AG04450 (cell line): ENCODE results near the gene YJU2. TPM values are rescaled to one million over a fixed set of nuclear protein-coding genes. Genes with fewer than 3 reads are reported as not detected.

Experiments used
- CTCF ChIA-PET: fragments of 300-600, 350-600 bp; formaldehyde crosslinking; extraction: SDS; loops from one replicate; lab custom pipeline; 2022; ENCODE audit warnings: antibody characterized with exemption, inconsistent platforms; lab: Charles Lee
- POLR2A ChIA-PET: fragments of 350-600 bp; formaldehyde crosslinking; extraction: SDS; loops from one replicate; lab custom pipeline; 2021; ENCODE audit warnings: antibody characterized with exemption, inconsistent platforms; lab: Yijun Ruan, JAX
- DNase-seq: peaks from one replicate; pipeline ENCODE4 v3.0.0-alpha.2; 2011; ENCODE audit warnings: low read depth, low spot score
- H3K27ac ChIP-seq: one replicate; pipeline ENCODE4 v1.5.1; 2012; ENCODE audit warnings: low read depth, low read length, control low read depth
- H3K27me3 ChIP-seq: one replicate; pipeline ENCODE4 v1.6.0; 2012; ENCODE audit warnings: low read length; ENCODE audit not compliant: control insufficient read depth, insufficient read depth
- H3K4me3 ChIP-seq: 2 replicates; pipeline ENCODE4 v1.5.1; 2011; ENCODE audit warnings: mild to moderate bottlenecking, low read depth, low read length, control low read depth
- H3K9me3 ChIP-seq: 2 replicates; pipeline ENCODE4 v1.5.1; 2012; ENCODE audit warnings: low read length; ENCODE audit not compliant: control insufficient read depth, insufficient read depth
- polyA plus RNA-seq: library from polyadenylated mRNA; depleted of rRNA; stranded (reverse); fragments of >200 nt; gene quantifications from 2 replicates; pipeline ENCODE4 v1.2.3, GENCODE V29; 2011
- TF ChIP-seq, protein P1 (sequence below): IDR thresholded peaks from 2 replicates; pipeline ENCODE4 v1.5.1; 2011; ENCODE audit warnings: low read depth, low read length, control low read depth, inconsistent platforms

The YJU2 gene
- polyA plus RNA-seq, 1 experiment, result 10.2 TPM

DNA sequence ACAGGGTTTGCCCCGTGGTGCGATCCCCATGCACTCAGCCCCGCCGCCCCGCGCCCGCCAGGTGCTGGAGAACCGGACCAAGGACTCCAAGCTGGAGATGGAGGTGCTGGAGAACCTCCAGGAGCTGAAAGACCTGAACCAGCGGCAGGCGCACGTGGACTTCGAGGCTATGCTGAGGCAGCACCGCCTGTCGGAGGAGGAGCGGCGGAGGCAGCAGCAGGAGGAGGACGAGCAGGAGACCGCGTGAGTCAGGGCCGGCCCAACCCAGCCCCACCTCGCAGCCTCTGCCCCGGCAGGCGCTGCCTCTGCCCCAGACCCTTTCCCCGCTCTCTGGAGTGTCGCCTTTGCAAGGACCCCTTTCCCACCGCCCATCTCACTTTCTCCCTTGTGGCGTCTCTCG, 11.3 kb downstream of the YJU2 start:
- H3K27ac ChIP-seq, result no peak overlapping the region
- ChIA-PET POLR2A (interaction anchor here (1.1 kb wide), 1 partner anchor 39 kb away, joined by 4 read pairs; no protein-coding TSS in a partner anchor), CTCF (interaction anchor here (1.4 kb wide), 1 partner anchor 95 kb away, joined by 3 read pairs; no protein-coding TSS in a partner anchor)
- H3K4me3 ChIP-seq, result no peak overlapping the region
- peaks cover 16% of the 10 kb centered on the region for H3K9me3 ChIP-seq
- no peaks in the 10 kb centered on the region for H3K27me3 ChIP-seq
- TF ChIP-seq, protein P1, sequence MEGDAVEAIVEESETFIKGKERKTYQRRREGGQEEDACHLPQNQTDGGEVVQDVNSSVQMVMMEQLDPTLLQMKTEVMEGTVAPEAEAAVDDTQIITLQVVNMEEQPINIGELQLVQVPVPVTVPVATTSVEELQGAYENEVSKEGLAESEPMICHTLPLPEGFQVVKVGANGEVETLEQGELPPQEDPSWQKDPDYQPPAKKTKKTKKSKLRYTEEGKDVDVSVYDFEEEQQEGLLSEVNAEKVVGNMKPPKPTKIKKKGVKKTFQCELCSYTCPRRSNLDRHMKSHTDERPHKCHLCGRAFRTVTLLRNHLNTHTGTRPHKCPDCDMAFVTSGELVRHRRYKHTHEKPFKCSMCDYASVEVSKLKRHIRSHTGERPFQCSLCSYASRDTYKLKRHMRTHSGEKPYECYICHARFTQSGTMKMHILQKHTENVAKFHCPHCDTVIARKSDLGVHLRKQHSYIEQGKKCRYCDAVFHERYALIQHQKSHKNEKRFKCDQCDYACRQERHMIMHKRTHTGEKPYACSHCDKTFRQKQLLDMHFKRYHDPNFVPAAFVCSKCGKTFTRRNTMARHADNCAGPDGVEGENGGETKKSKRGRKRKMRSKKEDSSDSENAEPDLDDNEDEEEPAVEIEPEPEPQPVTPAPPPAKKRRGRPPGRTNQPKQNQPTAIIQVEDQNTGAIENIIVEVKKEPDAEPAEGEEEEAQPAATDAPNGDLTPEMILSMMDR, result no peak
- no peak for DNase-seq

DNA sequence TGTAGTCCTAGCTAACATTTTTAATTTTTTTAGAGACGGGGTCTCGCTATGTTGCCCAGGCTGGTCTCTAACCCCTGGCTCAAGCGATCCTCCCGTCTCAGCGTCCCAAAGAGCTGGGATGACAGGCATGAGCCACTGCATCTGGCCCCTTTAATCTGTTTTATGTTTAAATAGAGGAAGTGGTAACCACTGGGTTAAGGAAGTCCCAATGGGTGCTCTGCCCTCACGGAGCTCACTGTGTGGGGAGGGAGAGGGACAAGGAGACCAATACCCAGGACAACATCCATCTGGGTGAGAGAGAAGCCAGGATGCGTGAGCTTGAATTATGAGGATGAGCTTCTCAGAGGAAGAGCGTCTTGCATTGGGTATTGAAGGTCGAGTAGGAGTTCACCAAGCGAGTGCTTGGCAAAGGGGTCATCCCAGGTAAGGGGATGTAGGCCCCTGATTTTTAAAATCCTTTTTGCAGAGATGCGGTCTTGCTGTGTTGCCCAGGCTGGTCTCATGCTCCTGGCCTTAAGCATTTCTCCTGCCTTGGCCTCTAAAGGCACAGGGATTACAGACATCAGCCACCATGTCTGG, 13.8 kb downstream of the YJU2 start:
- H3K4me3 ChIP-seq, result no peak overlapping the region
- ChIA-PET POLR2A (interaction anchor here (1.4 kb wide), 1 partner anchor 14 kb away, joined by 4 read pairs; the partner anchor contains the start of gene YJU2), CTCF (interaction anchor here (0.7 to 1.2 kb wide), 2 partner anchors 82 to 462 kb away, joined by 3 read pairs; no protein-coding TSS in a partner anchor)
- DNase-seq, result no peak
- no peaks in the 10 kb centered on the region for H3K27me3 ChIP-seq
- peaks cover 8% of the 10 kb centered on the region for H3K9me3 ChIP-seq
- no peak overlapping the region for H3K27ac ChIP-seq
- TF ChIP-seq, protein P1, result no peak

DNA sequence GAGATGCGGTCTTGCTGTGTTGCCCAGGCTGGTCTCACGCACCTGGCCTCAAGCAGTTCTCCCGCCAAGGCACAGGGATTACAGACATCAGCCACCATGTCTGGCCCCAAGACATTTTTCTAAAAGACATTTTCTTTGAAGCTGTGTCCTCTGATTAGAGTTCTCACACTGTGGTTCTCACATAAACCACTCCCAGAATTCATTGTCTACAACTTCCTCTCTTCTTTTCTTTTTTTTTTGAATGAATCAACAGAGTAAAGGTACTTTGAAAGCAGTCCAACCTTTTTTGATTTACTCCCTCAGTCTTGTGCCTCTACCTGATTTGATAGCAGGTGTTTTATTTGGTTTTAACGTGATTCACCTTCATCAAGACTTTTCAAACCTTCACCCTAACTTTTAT, 17.9 kb downstream of the YJU2 start:
- H3K4me3 ChIP-seq, result no peak overlapping the region
- no peaks in the 10 kb centered on the region for H3K27me3 ChIP-seq
- ChIA-PET CTCF (interaction anchor here (4.2 kb wide), 1 partner anchor 88 kb away, joined by 58 read pairs; no protein-coding TSS in a partner anchor), POLR2A (no interaction called here)
- DNase-seq, result no peak
- H3K9me3 ChIP-seq, result no peaks in the 10 kb centered on the region; the same call in 1 of the 2 replicates
- H3K27ac ChIP-seq, result no peak overlapping the region
- TF ChIP-seq, protein P1, result no peak

DNA sequence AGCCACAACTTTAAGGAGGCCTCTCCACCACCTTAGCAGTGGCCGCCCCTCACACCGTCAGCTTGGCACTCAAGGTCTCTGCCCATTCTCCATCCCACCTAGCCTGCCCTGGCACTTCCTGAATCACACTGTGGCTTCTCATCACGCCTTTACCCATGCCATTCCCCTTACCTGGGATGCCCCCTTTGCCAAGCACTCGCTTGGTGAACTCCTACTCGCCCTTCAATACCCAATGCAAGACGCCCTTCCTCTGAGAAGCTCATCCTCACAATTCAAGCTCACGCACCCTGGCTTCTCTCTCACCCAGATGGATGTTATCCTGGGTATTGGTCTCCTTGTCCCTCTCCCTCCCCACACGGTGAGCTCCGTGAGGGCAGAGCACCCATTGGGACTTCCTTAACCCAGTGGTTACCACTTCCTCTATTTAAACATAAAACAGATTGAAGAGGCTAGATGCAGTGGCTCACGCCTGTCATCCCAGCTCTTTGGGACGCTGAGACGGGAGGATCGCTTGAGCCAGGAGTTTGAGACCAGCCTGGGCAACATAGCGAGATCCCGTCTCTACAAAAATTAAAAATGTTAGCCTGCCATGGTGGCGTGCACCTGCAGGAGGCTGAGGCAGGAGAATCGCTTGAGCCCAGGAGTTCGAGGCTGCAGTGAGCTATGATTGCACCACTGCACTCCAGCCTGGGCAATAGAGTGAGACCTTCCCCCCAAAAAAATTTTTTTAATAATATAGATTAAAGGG, 19.5 kb downstream of the YJU2 start:
- TF ChIP-seq, protein P1, result no peak
- Histone ChIP-seq H3K4me3 (no peak overlapping the region), H3K27ac (no peak overlapping the region), H3K27me3 (no peaks in the 10 kb centered on the region), H3K9me3 (peaks cover under 1% of the 10 kb centered on the region; the same call in 1 of the 2 replicates)
- ChIA-PET CTCF (interaction anchor here (0.7 to 4.2 kb wide), 9 partner anchors 11 to 259 kb away, joined by 3 to 58 read pairs (median 4); partner anchors contain the start of gene MPND), POLR2A (interaction anchor here (0.5 to 1.0 kb wide), 2 partner anchors 19 to 382 kb away, joined by 5 to 9 read pairs; partner anchors contain the start of gene YJU2)
- DNase-seq, result no peak
